Mesothelial cell of epicardium (in vitro differentiated cells): ENCODE data around the gene ARHGAP8. TPM values are rescaled to one million over a fixed set of nuclear protein-coding genes. Genes with fewer than 3 reads are reported as not detected.
"Not testable (repeated sequence)": the region's sequence is repeated elsewhere in the genome, so short reads cannot be mapped to it uniquely, and the experiment has no call there.

Experiments
- DNase-seq, 2 experiments: peaks; one replicate each; pipeline ENCODE4 v3.0.0; 2021; ENCODE audit warnings: low spot score in 2 of 2; ENCODE audit not compliant: unreplicated experiment in 2 of 2
- H3K27ac Mint-ChIP-seq: 2 replicates; pipeline ENCODE4 v1.8.0; 2021; ENCODE audit warnings: mixed read lengths
- H3K27me3 Mint-ChIP-seq: 2 replicates; pipeline ENCODE4 v1.8.0; 2021; ENCODE audit warnings: low read depth, mixed read lengths
- H3K36me3 Mint-ChIP-seq: 2 replicates; pipeline ENCODE4 v1.8.0; 2021; ENCODE audit warnings: mixed read lengths
- H3K4me1 Mint-ChIP-seq: 2 replicates; pipeline ENCODE4 v1.8.0; 2021; ENCODE audit warnings: mixed read lengths
- H3K4me3 Mint-ChIP-seq: 2 replicates; pipeline ENCODE4 v1.8.0; 2021; ENCODE audit warnings: mild to moderate bottlenecking, moderate library complexity, mixed read lengths
- H3K9me3 Mint-ChIP-seq: 2 replicates; pipeline ENCODE4 v1.8.0; 2021; ENCODE audit warnings: mixed read lengths
- total RNA-seq: library from RNA; stranded (reverse); gene quantifications from 3 replicates; pipeline ENCODE4 v1.2.1, GENCODE V29; 2021
- TF ChIP-seq, protein P1 (sequence below): fragments of 200-600 bp; sonication (generic); IDR thresholded peaks from one replicate; pipeline ENCODE4 v1.5.0; 2021; ENCODE audit warnings: antibody characterized with exemption; ENCODE audit not compliant: unreplicated experiment

The ARHGAP8 gene
- total RNA-seq, 1 donor from 2014 or later, result 166 TPM

DNA sequence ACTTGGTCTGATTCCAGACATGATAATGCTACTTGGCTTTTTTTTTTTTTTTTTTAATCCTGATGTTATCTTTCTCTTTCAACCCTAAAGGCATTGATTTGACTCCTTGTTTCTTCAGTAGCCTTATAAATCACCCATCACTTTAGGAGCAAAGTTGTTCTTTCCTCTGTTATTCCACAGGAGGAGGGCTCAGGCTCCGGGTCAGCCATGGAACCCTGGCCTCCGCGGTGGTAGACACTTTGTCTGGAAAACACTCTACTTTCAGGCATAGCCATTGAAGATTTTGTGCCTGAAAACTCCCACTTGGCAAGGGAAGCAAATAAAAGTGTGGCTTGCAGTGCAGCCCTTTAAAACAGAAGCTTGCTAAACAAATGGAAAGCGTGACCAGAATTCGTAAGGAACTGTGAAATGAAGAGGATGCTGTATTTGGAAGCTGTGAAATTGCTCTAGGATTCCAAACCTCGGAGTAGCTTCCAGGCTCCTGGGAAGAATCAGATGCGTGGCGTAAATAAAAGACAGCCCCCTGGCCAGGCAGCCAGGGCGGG, 44.9 kb downstream of the ARHGAP8 start:
- Mint-ChIP-seq H3K4me3 (peak overlapping the region; percentile 30), H3K27ac (peak overlapping the region; percentile 66), H3K9me3 (no peaks in the 10 kb centered on the region), H3K36me3 (peaks cover 10% of the 10 kb centered on the region), H3K27me3 (no peaks in the 10 kb centered on the region), H3K4me1 (peaks cover 40% of the 10 kb centered on the region)
- no peak for DNase-seq
- TF ChIP-seq, protein P1, sequence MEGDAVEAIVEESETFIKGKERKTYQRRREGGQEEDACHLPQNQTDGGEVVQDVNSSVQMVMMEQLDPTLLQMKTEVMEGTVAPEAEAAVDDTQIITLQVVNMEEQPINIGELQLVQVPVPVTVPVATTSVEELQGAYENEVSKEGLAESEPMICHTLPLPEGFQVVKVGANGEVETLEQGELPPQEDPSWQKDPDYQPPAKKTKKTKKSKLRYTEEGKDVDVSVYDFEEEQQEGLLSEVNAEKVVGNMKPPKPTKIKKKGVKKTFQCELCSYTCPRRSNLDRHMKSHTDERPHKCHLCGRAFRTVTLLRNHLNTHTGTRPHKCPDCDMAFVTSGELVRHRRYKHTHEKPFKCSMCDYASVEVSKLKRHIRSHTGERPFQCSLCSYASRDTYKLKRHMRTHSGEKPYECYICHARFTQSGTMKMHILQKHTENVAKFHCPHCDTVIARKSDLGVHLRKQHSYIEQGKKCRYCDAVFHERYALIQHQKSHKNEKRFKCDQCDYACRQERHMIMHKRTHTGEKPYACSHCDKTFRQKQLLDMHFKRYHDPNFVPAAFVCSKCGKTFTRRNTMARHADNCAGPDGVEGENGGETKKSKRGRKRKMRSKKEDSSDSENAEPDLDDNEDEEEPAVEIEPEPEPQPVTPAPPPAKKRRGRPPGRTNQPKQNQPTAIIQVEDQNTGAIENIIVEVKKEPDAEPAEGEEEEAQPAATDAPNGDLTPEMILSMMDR, result no peak

DNA sequence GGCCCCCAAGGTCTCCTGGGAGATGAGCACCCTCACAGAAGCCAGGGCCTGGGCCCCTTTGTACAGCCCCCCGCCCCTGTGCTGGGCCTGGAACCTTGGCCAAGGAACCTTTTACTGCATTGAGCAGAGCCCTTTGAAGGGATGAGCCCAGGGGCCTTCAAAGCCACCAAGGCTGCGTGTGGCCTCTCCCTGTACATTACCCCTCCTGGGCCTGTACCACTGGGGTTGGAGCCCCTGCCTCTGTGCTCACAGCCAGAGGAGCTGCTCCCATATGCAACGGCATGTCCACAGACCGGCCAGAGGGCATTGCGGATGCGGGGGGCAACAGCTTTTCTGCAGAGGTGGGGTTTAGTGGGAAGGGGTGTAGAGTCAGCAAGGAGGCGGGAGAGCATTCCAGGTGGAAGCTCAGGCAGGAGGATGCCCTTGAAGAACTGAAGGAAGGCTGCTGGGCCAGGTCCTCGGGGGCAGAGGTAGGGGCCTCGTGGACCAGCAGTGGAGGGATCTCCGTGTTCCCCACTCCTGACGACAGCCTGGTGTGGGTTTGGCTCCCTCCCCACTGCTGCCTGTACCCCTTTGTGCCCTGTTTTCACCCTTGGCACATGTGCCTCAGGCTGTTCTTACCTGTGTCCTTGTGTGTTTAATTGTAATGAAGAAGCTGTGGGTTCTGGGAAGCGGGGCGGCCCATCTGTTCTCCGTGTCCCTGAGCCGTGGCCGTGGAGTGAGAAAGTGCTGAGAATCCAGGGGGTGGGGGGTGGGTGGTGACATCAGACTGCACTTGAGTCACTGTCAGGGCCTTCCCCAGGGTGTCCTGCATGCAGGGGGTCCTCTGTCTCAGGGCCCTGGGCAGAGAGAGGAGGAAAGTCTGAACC, 46.9 kb downstream of the ARHGAP8 start:
- H3K9me3 Mint-ChIP-seq, result no peaks in the 10 kb centered on the region
- H3K36me3 Mint-ChIP-seq, result peaks cover 8% of the 10 kb centered on the region
- TF ChIP-seq, protein P1, result no peak
- DNase-seq, result no peak
- peaks cover 29% of the 10 kb centered on the region for H3K4me1 Mint-ChIP-seq
- H3K4me3 Mint-ChIP-seq, result no peak overlapping the region
- H3K27me3 Mint-ChIP-seq, result no peaks in the 10 kb centered on the region
- H3K27ac Mint-ChIP-seq, result peak overlapping the region; percentile 53

GRCh38 chr22:44799946-44800634, 47.7 kb downstream of the ARHGAP8 start:
- H3K27me3 Mint-ChIP-seq, H3K9me3 Mint-ChIP-seq, DNase-seq, H3K4me3 Mint-ChIP-seq: not testable (repeated sequence)
- H3K4me1 Mint-ChIP-seq, result peaks cover 27% of the 10 kb centered on the region
- H3K36me3 Mint-ChIP-seq, result peaks cover 16% of the 10 kb centered on the region
- H3K27ac Mint-ChIP-seq, result peak overlapping the region; percentile 4

- Mint-ChIP-seq H3K36me3 (peaks cover 30% of the 10 kb centered on the region), H3K27ac (no peak overlapping the region), H3K9me3 (no peaks in the 10 kb centered on the region), H3K4me1 (peaks cover 20% of the 10 kb centered on the region), H3K27me3 (no peaks in the 10 kb centered on the region), H3K4me3 (no peak overlapping the region)
- TF ChIP-seq, protein P1, result no peak
- no peak for DNase-seq
Measured at GRCh38 chr22:44801476-44801875, 49.1 kb downstream of the ARHGAP8 start.

DNA sequence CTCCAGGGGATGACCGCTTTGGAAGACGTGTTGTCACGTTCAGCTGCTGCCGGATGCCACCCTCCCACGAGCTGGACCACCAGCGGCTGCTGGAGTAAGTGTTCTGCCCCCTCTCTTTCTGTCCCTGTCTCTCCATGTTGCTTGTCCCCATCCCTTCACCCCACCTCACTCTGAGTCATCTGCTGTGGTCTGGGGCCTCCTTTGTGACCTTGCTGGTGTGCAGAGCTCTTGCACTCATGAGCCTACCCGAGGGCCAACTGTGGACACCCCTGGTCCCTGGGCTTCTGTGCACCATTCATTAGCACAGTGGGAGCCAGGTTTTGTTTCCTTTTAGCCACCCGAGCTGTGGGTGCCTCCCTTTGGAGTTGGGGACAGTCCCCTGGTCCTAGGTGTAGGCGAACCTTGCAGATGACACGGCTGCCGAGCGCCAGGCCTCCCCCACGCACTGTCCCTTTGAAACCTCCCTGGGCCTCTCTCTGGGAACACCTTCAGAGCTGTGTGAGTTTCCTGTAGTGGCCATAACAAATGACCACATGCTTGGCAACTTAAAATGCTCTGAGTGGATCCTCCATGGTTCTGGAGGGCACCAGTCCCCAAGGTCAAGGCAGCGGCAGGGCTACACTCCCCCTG, 49.8 kb downstream of the ARHGAP8 start:
- TF ChIP-seq, protein P1, result no peak
- no peak for DNase-seq
- peaks cover 13% of the 10 kb centered on the region for H3K4me1 Mint-ChIP-seq
- H3K27me3 Mint-ChIP-seq, result no peaks in the 10 kb centered on the region
- no peak overlapping the region for H3K27ac Mint-ChIP-seq
- no peaks in the 10 kb centered on the region for H3K9me3 Mint-ChIP-seq
- peaks cover 30% of the 10 kb centered on the region for H3K36me3 Mint-ChIP-seq
- H3K4me3 Mint-ChIP-seq, result no peak overlapping the region

- Mint-ChIP-seq H3K27ac (no peak overlapping the region), H3K4me3 (no peak overlapping the region), H3K9me3 (no peaks in the 10 kb centered on the region), H3K4me1 (peaks cover 9% of the 10 kb centered on the region), H3K36me3 (peaks cover 27% of the 10 kb centered on the region), H3K27me3 (no peaks in the 10 kb centered on the region)
- DNase-seq, result no peak
- TF ChIP-seq, protein P1, result no peak
Measured at GRCh38 chr22:44802956-44803355, 50.6 kb downstream of the ARHGAP8 start.
